GM12891 (cell line): Measurements from ENCODE around the gene STX17.

ENCODE experiments used
- POLR2A ChIP-seq: IDR thresholded peaks from 2 replicates; pipeline ENCODE4 v1.6.1; 2011; ENCODE audit warnings: low read depth, low read length, control low read depth
- SPI1 ChIP-seq: IDR thresholded peaks from 2 replicates; pipeline ENCODE4 v1.6.1; 2011; ENCODE audit warnings: low read depth, low read length, control low read depth

- no peak for TF ChIP-seq POLR2A
- TF ChIP-seq SPI1 = no peak
Measured at GRCh38 chr9:99967457-99967856, 61.0 kb downstream of the STX17 start.
